Keratinocyte (primary cell): ENCODE data around the gene CLEC19A. TPM values are rescaled to one million over a fixed set of nuclear protein-coding genes. Genes with fewer than 3 reads are reported as not detected.

Experiments
- DNase-seq: peaks from one replicate; pipeline ENCODE4 v3.0.0-alpha.2; 2011; ENCODE audit warnings: low read depth, missing footprints, low spot score
- FAIRE-seq: peaks from 2 replicates; lab custom pipeline; 2011; peaks lifted over from hg19 to GRCh38; lab: Jason Lieb, UNC
- H2AFZ ChIP-seq: 2 replicates; pipeline ENCODE4 v1.6.0; 2012; ENCODE audit warnings: low read length, control low read depth, inconsistent platforms; ENCODE audit not compliant: control insufficient read depth
- H3K27ac ChIP-seq: 2 replicates; pipeline ENCODE4 v1.5.1; 2011; ENCODE audit warnings: low read length; ENCODE audit not compliant: control insufficient read depth, insufficient read depth
- H3K27me3 ChIP-seq: 3 replicates; pipeline ENCODE4 v1.6.0; 2011; ENCODE audit warnings: low read length; ENCODE audit not compliant: control insufficient read depth, insufficient read depth; ENCODE audit errors: extremely low read depth
- H3K36me3 ChIP-seq, 2 experiments: 2 replicates in 1 of 2; 3 replicates in 1 of 2; pipeline ENCODE4 v1.5.1; 2011; ENCODE audit warnings: low read length in 2 of 2, mild to moderate bottlenecking in 1 of 2; ENCODE audit not compliant: control insufficient read depth in 2 of 2, insufficient read depth in 2 of 2; ENCODE audit errors: extremely low read depth in 1 of 2
- H3K4me1 ChIP-seq: 3 replicates; pipeline ENCODE4 v1.5.1; 2011; ENCODE audit warnings: low read length; ENCODE audit not compliant: control insufficient read depth, insufficient read depth; ENCODE audit errors: extremely low read depth
- H3K4me2 ChIP-seq: 3 replicates; pipeline ENCODE4 v1.6.0; 2011; ENCODE audit warnings: low read depth, low read length; ENCODE audit not compliant: control insufficient read depth, insufficient read depth; ENCODE audit errors: extremely low read depth
- H3K4me3 ChIP-seq, 3 experiments: fragments of 200-600 bp in 1 of 3; sonication (generic) in 1 of 3; 2 replicates in 2 of 3; 3 replicates in 1 of 3; pipeline ENCODE4 v1.5.1; 2011 to 2016; ENCODE audit warnings: low read length in 3 of 3, mild to moderate bottlenecking in 3 of 3, control low read depth in 2 of 3, inconsistent platforms in 1 of 3, low read depth in 1 of 3, mixed read lengths in 1 of 3, mixed run types in 1 of 3, moderate library complexity in 1 of 3; ENCODE audit not compliant: control insufficient read depth in 2 of 3, insufficient read depth in 2 of 3; ENCODE audit errors: extremely low read depth in 1 of 3
- H3K79me2 ChIP-seq: 2 replicates; pipeline ENCODE4 v1.6.0; 2012; ENCODE audit warnings: low read length; ENCODE audit not compliant: control insufficient read depth, insufficient read depth
- H3K9ac ChIP-seq: 3 replicates; pipeline ENCODE4 v1.6.0; 2011; ENCODE audit warnings: low read length; ENCODE audit not compliant: control insufficient read depth, insufficient read depth; ENCODE audit errors: extremely low read depth
- H3K9me1 ChIP-seq: 3 replicates; pipeline ENCODE4 v1.6.0; 2011; ENCODE audit warnings: low read length; ENCODE audit not compliant: control insufficient read depth, insufficient read depth; ENCODE audit errors: extremely low read depth
- H3K9me3 ChIP-seq: 2 replicates; pipeline ENCODE4 v1.5.1; 2012; ENCODE audit warnings: low read depth, low read length; ENCODE audit not compliant: control insufficient read depth
- H4K20me1 ChIP-seq: 3 replicates; pipeline ENCODE4 v1.6.0; 2011; ENCODE audit warnings: low read length; ENCODE audit not compliant: control insufficient read depth, insufficient read depth; ENCODE audit errors: extremely low read depth
- EZH2 ChIP-seq: IDR thresholded peaks from one replicate; pipeline ENCODE4 v1.6.1; 2012; ENCODE audit warnings: inconsistent platforms, mild to moderate bottlenecking, low read length, moderate library complexity
- dilution Hi-C: fragments of 300-500 bp; cut with MboI; formaldehyde crosslinking; loops from one replicate; pipeline ENCODE4 v1.7.0; 2020; ENCODE audit warnings: low sequenced_read_pairs; ENCODE audit not compliant: extremely low pct_ligation_motif_present
- polyA plus RNA-seq, 5 experiments: library from polyadenylated mRNA; depleted of rRNA in 3 of 5; stranded (reverse) in 3 of 5; stranded (forward) in 1 of 5; unstranded in 1 of 5; fragments of >200 nt; gene quantifications; 1 replicate in 1 of 5; 2 replicates in 3 of 5; 3 replicates in 1 of 5; pipeline versions ENCODE4 v1.2.1 to v1.2.3, GENCODE V29; 2011 to 2012; ENCODE audit warnings: missing spikeins in 2 of 5, low read depth in 1 of 5, low replicate concordance in 1 of 5
- TF ChIP-seq, protein P1 (sequence below), 3 experiments: IDR thresholded peaks in 1 of 3; conservative IDR thresholded peaks in 1 of 3; optimal IDR thresholded peaks in 1 of 3; 2 replicates in 2 of 3; 3 replicates in 1 of 3; pipeline versions ENCODE3 to v1.5.1; 2011; ENCODE audit warnings: low read length in 3 of 3, mild to moderate bottlenecking in 3 of 3, moderate library complexity in 2 of 3, control low read depth in 1 of 3, inconsistent platforms in 1 of 3; ENCODE audit not compliant: insufficient read depth in 2 of 3; ENCODE audit errors: extremely low read depth in 1 of 3

CLEC19A gene
- polyA plus RNA-seq, 1 donor (not counting 4 experiments of a cell fraction or from before 2014, with no cell fraction given): not detected

DNA sequence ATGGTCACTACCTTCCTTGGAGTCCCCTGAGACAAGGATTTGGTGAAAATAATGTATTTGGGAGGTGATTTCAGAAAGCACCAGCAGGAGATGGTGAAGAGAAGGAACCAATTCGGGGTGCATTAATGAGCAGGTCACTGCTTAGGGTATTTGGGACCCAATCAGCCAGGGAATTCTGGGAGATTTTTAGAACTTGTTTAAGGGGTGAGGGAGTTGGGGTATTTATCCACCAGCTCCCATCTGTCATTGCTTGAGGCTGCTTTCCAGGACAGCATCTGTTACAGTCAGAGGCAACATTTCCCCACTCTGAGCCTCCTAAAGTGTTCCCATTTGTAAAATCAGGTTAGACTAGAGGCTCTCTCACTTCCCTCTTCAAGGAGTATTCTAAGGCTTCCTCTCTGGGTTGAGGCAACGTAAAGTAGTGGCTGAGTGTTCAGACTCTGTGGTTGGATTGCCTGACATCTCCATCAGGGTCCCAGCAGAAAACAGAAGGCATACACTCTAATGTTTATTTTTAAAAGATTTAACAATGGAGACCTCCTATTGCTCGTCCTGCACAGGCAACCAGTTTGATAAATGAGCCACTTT, 60.9 kb downstream of the CLEC19A start:
- no peaks in the 10 kb centered on the region for H3K9me3 ChIP-seq
- H4K20me1 ChIP-seq: no peaks in the 10 kb centered on the region
- TF ChIP-seq EZH2: no peak
- TF ChIP-seq, protein P1, sequence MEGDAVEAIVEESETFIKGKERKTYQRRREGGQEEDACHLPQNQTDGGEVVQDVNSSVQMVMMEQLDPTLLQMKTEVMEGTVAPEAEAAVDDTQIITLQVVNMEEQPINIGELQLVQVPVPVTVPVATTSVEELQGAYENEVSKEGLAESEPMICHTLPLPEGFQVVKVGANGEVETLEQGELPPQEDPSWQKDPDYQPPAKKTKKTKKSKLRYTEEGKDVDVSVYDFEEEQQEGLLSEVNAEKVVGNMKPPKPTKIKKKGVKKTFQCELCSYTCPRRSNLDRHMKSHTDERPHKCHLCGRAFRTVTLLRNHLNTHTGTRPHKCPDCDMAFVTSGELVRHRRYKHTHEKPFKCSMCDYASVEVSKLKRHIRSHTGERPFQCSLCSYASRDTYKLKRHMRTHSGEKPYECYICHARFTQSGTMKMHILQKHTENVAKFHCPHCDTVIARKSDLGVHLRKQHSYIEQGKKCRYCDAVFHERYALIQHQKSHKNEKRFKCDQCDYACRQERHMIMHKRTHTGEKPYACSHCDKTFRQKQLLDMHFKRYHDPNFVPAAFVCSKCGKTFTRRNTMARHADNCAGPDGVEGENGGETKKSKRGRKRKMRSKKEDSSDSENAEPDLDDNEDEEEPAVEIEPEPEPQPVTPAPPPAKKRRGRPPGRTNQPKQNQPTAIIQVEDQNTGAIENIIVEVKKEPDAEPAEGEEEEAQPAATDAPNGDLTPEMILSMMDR (optimal IDR thresholded peaks at IDR 0.05 in 1 of 3, IDR thresholded peaks at IDR 0.05 in 1 of 3, conservative IDR thresholded peaks at IDR 0.05 in 1 of 3; ENCODE audit: extremely low read depth in 1 of 3, insufficient read depth in 2 of 3, low read length in 3 of 3): no peak
- no peaks in the 10 kb centered on the region for H3K4me1 ChIP-seq
- no peak overlapping the region for H3K4me2 ChIP-seq
- H3K79me2 ChIP-seq: no peaks in the 10 kb centered on the region
- DNase-seq: no peak
- H3K4me3 ChIP-seq: no peak overlapping the region
- H3K27me3 ChIP-seq: peaks cover 10% of the 10 kb centered on the region
- H2AFZ ChIP-seq: no peak overlapping the region
- dilution Hi-C loops: no loop called here
- H3K9me1 ChIP-seq: no peaks in the 10 kb centered on the region
- H3K36me3 ChIP-seq: no peaks in the 10 kb centered on the region
- no peak overlapping the region for H3K9ac ChIP-seq
- no peak overlapping the region for H3K27ac ChIP-seq
- FAIRE-seq: no peak

DNA sequence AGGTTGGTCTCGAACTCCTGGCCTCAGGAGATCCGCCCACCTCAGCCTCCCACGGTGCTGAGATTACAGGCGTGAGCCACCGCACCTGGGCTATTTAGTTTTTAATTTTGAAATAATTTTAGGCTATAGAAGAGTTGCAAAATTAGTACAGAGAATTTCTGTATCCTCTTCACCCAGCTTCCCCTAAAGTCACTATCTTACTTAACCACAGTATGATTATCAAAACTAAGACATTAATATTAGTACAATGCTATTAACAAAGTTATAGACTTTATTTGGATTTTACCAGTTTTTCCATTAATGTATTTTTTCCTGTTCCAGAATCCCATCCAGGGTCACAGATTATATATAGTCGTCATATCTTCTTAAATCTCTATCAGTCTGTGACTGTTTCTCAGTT, 62.6 kb downstream of the CLEC19A start:
- Histone ChIP-seq H3K4me1 (no peaks in the 10 kb centered on the region), H3K79me2 (no peaks in the 10 kb centered on the region), H4K20me1 (no peaks in the 10 kb centered on the region), H3K9me3 (no peaks in the 10 kb centered on the region), H2AFZ (no peak overlapping the region), H3K27me3 (peaks cover 10% of the 10 kb centered on the region), H3K9me1 (no peaks in the 10 kb centered on the region), H3K27ac (no peak overlapping the region), H3K4me3 (no peak overlapping the region), H3K4me2 (no peak overlapping the region), H3K9ac (no peak overlapping the region), H3K36me3 (no peaks in the 10 kb centered on the region)
- dilution Hi-C loops: no loop called here
- TF ChIP-seq, protein P1 (optimal IDR thresholded peaks at IDR 0.05 in 1 of 3, IDR thresholded peaks at IDR 0.05 in 1 of 3, conservative IDR thresholded peaks at IDR 0.05 in 1 of 3; ENCODE audit: extremely low read depth in 1 of 3, insufficient read depth in 2 of 3, low read length in 3 of 3): no peak
- TF ChIP-seq EZH2: no peak
- DNase-seq (no peak), FAIRE-seq (no peak)
